Measurements from ENCODE around the gene ICOS. TPM values are rescaled to one million over a fixed set of nuclear protein-coding genes. Genes with fewer than 3 reads are reported as not detected.

ICOS gene
- polyA plus RNA-seq, 1 donor: not detected

GRCh38 chr2:204010628-204011560, 74.3 kb downstream of the ICOS start:
- DNase-seq: no peak

Other genes with a start within 250 kb of the ICOS start
- 1.9 TPM for gene CD28, start 230.1 kb upstream of the ICOS start, polyA plus RNA-seq (ENCODE audit: insufficient read length)
- not detected for gene CTLA4, start 69.0 kb upstream of the ICOS start, polyA plus RNA-seq (ENCODE audit: insufficient read length)